Activated T-cell treated with anti-CD3 and anti-CD28 coated beads, Interleukin-2, amount 50 U/mL, for 48 hours (primary cell): ENCODE measurements around the gene HOXA4.

Experiments used
- DNase-seq, 2 experiments: peaks; one replicate each; pipeline ENCODE4 v3.0.0-alpha.2; 2020

HOXA4 gene

GRCh38 chr7:27088002-27088922, 42.3 kb downstream of the HOXA4 start:
- no peak for DNase-seq

GRCh38 chr7:27083646-27084045, 46.9 kb downstream of the HOXA4 start:
- no peak for DNase-seq

GRCh38 chr7:27082171-27082570, 48.4 kb downstream of the HOXA4 start:
- DNase-seq = no peak

- DNase-seq = no peak
Measured at GRCh38 chr7:27080844-27081436, 49.6 kb downstream of the HOXA4 start.

GRCh38 chr7:27079234-27079975, 51.2 kb downstream of the HOXA4 start:
- no peak for DNase-seq

GRCh38 chr7:27078616-27079233, 51.8 kb downstream of the HOXA4 start:
- DNase-seq = no peak
